Left kidney (tissue), 2 donors: Measurements from ENCODE around the gene C11orf97. TPM values are rescaled to one million over a fixed set of nuclear protein-coding genes. Genes with fewer than 3 reads are reported as not detected.
"Not testable (repeated sequence)": the region's sequence is repeated elsewhere in the genome, so short reads cannot be mapped to it uniquely, and the experiment has no call there.

Experiments used
- DNase-seq: peaks from one replicate; pipeline ENCODE4 v3.0.0-alpha.2; 2013
- polyA plus RNA-seq: library from polyadenylated mRNA; unstranded; fragments of 120-200 nt; gene quantifications from one replicate; pipeline ENCODE4 v1.2.1, GENCODE V29; 2013; ENCODE audit not compliant: insufficient read length

Gene C11orf97
- polyA plus RNA-seq, 1 donor, result 0.20 TPM

DNA sequence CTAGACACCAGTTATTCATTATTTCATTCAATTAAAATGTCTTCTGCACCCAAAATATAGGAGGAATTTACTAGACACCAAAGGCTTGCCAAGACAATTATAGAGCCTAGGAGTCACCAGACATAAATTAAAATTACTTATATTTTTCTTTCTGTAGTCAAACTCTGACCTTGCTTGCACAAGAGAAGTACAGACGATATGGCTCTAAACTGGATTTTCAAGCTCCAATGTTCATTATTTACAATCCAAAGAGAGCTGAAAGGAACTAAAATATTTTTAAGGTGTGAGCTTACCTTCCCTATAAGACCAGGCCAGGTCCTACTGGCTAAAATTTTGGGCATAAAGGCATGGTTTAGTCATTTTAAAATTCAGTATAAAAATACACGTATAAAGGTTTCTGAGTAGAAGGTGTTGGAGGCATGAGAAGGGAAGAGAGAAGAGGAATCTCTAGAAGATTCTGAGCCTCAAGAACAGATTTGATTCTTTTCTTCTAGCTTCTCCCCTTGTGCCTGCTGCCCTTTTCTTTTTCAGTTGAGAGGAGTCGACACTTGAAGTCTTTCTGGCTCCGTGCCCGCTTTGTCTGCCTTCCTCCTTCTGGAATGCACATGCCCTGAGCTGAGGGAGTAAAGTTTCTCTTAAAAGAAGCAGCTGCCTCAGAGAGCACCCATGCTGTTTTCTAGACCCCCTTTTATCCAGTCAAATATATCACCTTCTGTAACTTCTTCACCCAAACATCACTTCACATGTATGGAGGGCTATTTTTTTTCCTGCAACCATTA lies 13.5 kb downstream of the C11orf97 start:
- peak; percentile 77 for DNase-seq

GRCh38 chr11:94526645-94527438 lies 14.6 kb downstream of the C11orf97 start:
- no peak for DNase-seq

DNA sequence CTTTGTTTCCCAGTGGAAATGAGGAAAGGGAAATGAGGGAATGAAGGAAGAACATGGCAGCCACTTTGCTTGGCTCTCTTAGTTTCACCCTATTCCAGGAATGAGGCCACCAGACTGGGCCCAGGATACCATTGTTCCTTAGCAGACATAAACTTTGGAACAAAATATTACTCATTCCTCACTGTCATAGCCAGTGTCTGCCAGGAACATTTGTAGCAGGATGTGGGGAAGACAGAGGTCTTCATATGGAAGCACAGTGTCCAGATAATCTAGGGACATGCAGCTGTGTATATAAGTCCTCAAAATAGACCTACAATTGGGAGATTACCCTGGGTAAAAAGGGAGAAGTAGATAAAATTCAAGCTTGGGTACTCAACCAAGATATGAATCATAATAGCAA lies 16.3 kb downstream of the C11orf97 start:
- no peak for DNase-seq

GRCh38 chr11:94532211-94532610 lies 19.9 kb downstream of the C11orf97 start:
- no peak for DNase-seq

- DNase-seq, result no peak
Observed at GRCh38 chr11:94533206-94533605, 20.9 kb downstream of the C11orf97 start.

DNA sequence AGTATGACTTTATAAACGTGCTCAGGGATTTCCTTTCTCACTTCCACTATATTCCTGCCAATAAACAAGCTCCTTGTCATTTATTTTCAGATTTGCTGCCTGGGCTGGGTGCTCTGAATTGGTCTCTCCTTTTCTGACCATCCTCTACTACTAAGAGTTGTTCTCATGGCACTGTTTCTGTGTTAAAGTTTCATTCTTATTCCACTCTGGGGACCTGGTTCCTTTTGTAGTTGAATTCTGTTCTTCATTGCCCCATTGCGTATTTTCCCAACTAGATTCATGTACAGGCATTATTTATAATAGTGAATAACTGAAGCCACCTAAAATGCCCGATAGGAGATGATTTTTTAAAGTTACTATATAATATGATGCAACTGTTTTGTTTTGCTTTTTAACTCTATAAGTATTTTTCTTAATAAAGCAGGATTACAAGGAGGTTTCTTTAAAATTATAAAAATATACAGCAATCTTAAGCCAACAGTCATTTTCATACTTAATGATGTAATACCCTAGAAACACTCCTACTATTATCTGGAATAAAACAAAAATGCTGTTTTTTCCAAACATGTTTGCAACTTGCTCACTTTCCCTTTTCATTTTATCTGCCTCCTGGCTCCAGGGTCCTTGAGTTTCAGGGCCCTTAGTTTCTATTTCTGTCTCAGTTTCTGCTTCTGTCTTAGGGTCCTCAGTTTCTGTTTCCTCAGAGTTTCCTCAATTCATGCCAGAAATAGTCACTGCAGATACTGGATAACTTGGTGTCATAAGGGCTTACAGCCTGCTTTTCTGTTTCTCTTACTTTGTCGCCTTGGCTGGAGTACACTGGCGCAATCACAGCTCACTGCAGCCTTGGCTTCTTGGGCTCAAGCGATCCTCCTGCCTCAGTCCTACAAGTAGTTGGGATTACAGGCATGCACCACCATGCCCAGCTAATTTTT lies 21.7 kb downstream of the C11orf97 start:
- DNase-seq, result no peak

GRCh38 chr11:94536386-94536785 lies 24.1 kb downstream of the C11orf97 start:
- DNase-seq, result no peak

DNA sequence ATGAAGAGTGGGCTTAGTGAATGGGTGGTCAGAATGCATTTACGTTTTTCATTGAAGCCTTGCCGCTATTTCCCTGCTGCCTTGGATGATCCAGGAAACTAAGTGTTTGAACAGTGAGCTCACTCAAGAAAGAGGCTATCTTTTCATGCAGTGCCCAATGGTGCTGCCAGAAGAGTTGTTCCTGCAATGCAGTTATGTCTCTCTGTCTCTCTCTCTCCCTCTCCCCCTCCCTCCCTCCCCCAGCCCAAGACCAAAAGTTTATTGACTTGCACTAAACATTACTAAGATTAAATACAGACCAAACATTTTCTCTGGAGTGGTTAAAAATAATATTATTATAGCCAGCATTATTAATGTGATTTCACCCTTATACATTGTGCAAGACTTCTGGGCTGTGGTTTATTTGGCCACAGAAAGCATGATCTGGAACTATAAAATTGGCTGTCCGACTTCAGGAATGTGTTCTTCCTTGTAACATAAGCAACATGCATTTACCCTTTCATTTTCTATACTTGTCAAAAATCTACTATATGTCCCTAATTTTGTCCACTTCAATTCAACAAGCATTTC lies 24.9 kb downstream of the C11orf97 start:
- no peak for DNase-seq

GRCh38 chr11:94539420-94539819 lies 27.2 kb downstream of the C11orf97 start:
- no peak for DNase-seq

- peak; percentile 81 for DNase-seq
Observed at GRCh38 chr11:94543695-94544645, 31.7 kb downstream of the C11orf97 start, which contains the start of gene FUT4. TSS of gene FUT4 (plus strand) at chr11:94543921. CDS start at chr11:94544134, 213 bp downstream.

GRCh38 chr11:94544646-94545263 lies 32.5 kb downstream of the C11orf97 start:
- no peak for DNase-seq

DNA sequence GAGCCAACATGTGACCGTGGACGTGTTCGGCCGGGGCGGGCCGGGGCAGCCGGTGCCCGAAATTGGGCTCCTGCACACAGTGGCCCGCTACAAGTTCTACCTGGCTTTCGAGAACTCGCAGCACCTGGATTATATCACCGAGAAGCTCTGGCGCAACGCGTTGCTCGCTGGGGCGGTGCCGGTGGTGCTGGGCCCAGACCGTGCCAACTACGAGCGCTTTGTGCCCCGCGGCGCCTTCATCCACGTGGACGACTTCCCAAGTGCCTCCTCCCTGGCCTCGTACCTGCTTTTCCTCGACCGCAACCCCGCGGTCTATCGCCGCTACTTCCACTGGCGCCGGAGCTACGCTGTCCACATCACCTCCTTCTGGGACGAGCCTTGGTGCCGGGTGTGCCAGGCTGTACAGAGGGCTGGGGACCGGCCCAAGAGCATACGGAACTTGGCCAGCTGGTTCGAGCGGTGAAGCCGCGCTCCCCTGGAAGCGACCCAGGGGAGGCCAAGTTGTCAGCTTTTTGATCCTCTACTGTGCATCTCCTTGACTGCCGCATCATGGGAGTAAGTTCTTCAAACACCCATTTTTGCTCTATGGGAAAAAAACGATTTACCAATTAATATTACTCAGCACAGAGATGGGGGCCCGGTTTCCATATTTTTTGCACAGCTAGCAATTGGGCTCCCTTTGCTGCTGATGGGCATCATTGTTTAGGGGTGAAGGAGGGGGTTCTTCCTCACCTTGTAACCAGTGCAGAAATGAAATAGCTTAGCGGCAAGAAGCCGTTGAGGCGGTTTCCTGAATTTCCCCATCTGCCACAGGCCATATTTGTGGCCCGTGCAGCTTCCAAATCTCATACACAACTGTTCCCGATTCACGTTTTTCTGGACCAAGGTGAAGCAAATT lies 33.3 kb downstream of the C11orf97 start:
- no peak for DNase-seq

GRCh38 chr11:94546162-94546470 lies 33.9 kb downstream of the C11orf97 start:
- no peak for DNase-seq

DNA sequence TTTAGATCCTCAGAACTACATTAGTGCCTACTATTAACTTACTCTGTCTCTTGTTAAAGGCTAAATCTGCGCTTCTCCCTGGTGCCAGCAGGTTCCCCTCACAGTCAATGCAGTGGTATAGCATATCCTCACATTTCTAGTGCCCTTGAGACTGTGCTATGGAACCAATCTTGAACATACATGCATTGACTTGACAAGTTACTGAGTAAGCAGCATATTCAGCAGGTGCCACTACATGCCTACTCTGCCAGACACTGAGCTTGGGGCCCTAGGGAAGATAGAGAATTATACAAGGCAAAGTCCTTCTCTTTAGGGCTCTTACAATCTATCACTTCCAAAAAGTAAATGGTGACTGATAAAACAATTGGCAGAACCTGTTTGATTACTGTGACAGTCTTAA lies 34.6 kb downstream of the C11orf97 start:
- DNase-seq, result no peak

GRCh38 chr11:94549146-94549545 lies 36.9 kb downstream of the C11orf97 start:
- DNase-seq, result no peak

GRCh38 chr11:94550513-94550912 lies 38.3 kb downstream of the C11orf97 start:
- DNase-seq, result no peak

- DNase-seq, result no peak
Observed at GRCh38 chr11:94553938-94554337, 41.7 kb downstream of the C11orf97 start.

GRCh38 chr11:94555752-94556329 lies 43.6 kb downstream of the C11orf97 start:
- not testable (repeated sequence) for DNase-seq

GRCh38 chr11:94557421-94557820 lies 45.2 kb downstream of the C11orf97 start:
- DNase-seq, result no peak
